ENCODE data around the gene SMIM10L2A.
"Not testable (repeated sequence)": the region's sequence is repeated elsewhere in the genome, so short reads cannot be mapped to it uniquely, and the experiment has no call there.

SMIM10L2A gene

DNA sequence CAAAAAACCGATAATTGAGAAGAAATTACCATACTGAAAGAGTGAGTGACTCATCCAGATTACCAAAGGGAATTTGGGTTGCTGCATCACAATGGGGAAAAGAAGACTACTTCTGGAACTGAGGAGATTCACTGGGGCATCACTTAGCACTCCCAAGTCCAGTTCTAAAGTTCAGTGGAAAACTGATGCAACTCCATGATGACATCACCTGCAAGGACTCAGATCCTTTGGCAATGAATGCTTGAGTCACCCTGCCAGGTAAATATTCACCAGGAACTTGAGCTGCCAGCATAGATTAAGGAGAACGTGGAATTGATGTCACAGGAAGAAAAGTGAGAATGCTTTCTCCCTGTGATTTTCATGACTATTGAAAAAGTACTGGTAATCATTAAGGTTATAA is 32.0 kb upstream of the SMIM10L2A start:
- no peak overlapping the region for H3K27ac ChIP-seq
- TF ChIP-seq CTCF (conservative IDR thresholded peaks at IDR 0.05): no peak

- no peak overlapping the region for H3K27ac ChIP-seq
- no peak for TF ChIP-seq CTCF (conservative IDR thresholded peaks at IDR 0.05)
Measured at GRCh38 chrX:135391734-135392133, 30.0 kb upstream of the SMIM10L2A start.

GRCh38 chrX:135393051-135393450 is 28.7 kb upstream of the SMIM10L2A start:
- H3K27ac ChIP-seq: no peak overlapping the region
- no peak for TF ChIP-seq CTCF (conservative IDR thresholded peaks at IDR 0.05)

DNA sequence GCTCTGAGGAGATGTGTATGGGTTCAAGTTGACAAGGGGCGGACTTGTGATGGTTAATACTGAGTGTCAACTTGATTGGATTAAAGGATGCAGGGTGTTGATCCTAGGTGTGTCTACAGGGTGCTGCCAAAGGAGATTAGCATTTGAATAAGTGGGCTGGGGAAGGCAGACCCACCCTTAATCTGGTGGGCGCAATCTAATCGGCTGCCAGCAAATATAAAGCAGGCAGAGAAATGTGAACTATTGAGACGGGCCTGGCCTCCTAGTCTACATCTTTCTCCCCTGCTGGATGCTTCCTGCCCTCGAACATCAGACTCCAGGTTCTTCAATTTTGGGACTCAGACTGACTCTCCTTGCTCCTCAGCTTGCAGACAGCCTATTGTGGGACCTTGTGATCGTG is 26.7 kb upstream of the SMIM10L2A start:
- no peak for TF ChIP-seq CTCF (conservative IDR thresholded peaks at IDR 0.05)
- no peak overlapping the region for H3K27ac ChIP-seq

DNA sequence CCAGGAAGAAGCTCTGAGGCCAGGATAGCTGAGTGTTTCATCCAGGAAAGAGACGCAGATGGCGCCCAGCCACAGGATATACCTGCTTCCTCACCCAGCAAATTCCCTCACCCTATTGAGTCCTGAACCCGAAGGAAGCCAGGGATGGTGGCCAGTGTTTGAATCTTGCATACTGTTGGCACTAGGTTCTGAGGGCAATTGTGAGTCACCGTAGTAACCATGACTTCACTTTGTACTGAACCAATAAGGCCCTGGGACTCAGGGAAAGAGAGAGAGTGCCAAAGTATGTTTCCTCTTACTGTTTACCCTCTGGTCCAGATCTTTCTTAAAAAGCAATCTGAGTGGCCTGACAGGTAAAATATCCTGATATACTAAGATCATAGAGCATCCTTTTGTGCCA is 25.6 kb upstream of the SMIM10L2A start:
- TF ChIP-seq CTCF (conservative IDR thresholded peaks at IDR 0.05): no peak
- no peak overlapping the region for H3K27ac ChIP-seq

DNA sequence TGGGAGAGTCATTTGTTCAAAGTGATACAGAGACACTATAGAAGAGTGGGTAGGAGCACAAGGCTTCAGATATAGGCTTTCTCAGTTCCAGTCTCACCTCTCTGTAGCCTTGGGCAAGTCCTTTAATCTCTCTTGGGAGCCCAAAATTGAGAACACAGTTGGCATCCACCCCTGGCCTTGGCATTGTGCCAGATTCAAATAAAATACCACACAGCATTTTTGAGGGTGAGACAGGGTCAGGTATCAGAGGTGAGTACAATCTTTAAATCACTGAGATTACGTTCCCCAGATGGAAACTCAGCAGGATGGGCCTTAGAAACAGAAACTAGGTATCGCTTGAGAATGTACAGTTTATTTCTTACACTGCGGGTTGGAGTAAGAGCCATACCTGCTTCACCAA is 25.2 kb upstream of the SMIM10L2A start:
- no peak for TF ChIP-seq CTCF (conservative IDR thresholded peaks at IDR 0.05)
- no peak overlapping the region for H3K27ac ChIP-seq

- TF ChIP-seq CTCF (conservative IDR thresholded peaks at IDR 0.05): no peak
- no peak overlapping the region for H3K27ac ChIP-seq
Measured at GRCh38 chrX:135397652-135398051, 24.1 kb upstream of the SMIM10L2A start.

- no peak overlapping the region for H3K27ac ChIP-seq
- TF ChIP-seq CTCF (conservative IDR thresholded peaks at IDR 0.05): no peak
Measured at GRCh38 chrX:135403374-135403773, 18.4 kb upstream of the SMIM10L2A start.

GRCh38 chrX:135406428-135406827 is 15.3 kb upstream of the SMIM10L2A start:
- not testable (repeated sequence) for H3K27ac ChIP-seq

All from VCaP (cell line).